ENCODE measurements around the gene FPR3. TPM values are rescaled to one million over a fixed set of nuclear protein-coding genes. Genes with fewer than 3 reads are reported as not detected.

Gene FPR3, protein sequence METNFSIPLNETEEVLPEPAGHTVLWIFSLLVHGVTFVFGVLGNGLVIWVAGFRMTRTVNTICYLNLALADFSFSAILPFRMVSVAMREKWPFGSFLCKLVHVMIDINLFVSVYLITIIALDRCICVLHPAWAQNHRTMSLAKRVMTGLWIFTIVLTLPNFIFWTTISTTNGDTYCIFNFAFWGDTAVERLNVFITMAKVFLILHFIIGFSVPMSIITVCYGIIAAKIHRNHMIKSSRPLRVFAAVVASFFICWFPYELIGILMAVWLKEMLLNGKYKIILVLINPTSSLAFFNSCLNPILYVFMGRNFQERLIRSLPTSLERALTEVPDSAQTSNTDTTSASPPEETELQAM
- total RNA-seq (not detected), total RNA-seq (0 to 15.5 (median 0.07) reads per million in 172 experiments)
- polyA plus RNA-seq (2013, experiment 1 of 2), result 2.1 TPM
- 0.86 TPM for polyA plus RNA-seq (2013, experiment 2 of 2)

DNA sequence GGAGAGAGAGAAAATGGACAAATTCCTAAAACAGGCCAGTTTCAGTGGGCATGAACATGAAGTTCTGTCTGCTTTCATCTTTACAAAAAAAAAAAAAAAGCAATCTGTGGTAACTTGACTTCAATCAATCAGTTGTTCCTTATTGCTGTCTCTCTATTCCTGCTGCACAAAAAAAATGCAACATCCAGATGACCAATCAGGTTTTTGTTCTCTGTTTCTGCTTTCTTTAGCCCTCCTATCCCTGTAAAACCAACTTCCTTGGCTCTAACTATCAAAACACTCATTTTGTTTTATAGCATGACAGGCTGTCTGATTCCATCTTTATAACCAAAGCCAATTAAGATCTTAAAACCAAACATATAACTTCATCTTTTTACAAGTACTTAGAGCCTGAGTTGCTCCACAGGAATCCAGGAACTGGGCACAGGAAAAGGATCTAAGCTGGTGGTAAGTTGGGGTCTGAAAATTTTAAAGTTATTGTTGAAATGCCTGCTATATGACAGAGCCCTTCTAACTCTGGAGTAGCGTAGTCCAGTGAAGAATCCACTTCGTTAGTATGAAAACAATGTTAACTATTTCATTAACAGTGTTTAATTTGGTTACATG, at the start of gene FPR3:
FPR3 (plus strand) TSS at position 273 of the 606 bp plus-strand sequence. CDS start 28,592 bp downstream, outside the sequence.
- ATAC-seq (ENCODE audit: poor library complexity), result no peak
- H3K27ac Mint-ChIP-seq, result no peak within 1 kb of the TSS
- H3K4me3 Mint-ChIP-seq, result no peak within 1 kb of the TSS
- H3K4me1 ChIP-seq (ENCODE audit: insufficient read depth, low read length), result no peaks in the 10 kb centered on the region
- no peak within 1 kb of the TSS for H3K27ac ChIP-seq (ENCODE audit: low read depth in 1 of 2, low read length in 2 of 2)
- no peaks in the 10 kb centered on the region for H3K4me1 Mint-ChIP-seq (ENCODE audit: low read depth)
- intact Hi-C loops (cut with DNase I, micrococcal nuclease), result no loop called here
- no peak within 1 kb of the TSS for H3K4me3 ChIP-seq (ENCODE audit: low read length)
- ChIA-PET CTCF (no interaction called here), POLR2A (no interaction called here)
- peaks cover 0 to 22% of the 10 kb centered on the region in 2 experiments for H3K9me3 ChIP-seq (ENCODE audit: control insufficient read depth in 1 of 2, insufficient read depth in 1 of 2, low read length in 2 of 2)
- H3K36me3 ChIP-seq (ENCODE audit: insufficient read depth, low read length), result no peaks in the 10 kb centered on the region
- TF ChIP-seq, protein P1, sequence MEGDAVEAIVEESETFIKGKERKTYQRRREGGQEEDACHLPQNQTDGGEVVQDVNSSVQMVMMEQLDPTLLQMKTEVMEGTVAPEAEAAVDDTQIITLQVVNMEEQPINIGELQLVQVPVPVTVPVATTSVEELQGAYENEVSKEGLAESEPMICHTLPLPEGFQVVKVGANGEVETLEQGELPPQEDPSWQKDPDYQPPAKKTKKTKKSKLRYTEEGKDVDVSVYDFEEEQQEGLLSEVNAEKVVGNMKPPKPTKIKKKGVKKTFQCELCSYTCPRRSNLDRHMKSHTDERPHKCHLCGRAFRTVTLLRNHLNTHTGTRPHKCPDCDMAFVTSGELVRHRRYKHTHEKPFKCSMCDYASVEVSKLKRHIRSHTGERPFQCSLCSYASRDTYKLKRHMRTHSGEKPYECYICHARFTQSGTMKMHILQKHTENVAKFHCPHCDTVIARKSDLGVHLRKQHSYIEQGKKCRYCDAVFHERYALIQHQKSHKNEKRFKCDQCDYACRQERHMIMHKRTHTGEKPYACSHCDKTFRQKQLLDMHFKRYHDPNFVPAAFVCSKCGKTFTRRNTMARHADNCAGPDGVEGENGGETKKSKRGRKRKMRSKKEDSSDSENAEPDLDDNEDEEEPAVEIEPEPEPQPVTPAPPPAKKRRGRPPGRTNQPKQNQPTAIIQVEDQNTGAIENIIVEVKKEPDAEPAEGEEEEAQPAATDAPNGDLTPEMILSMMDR (IDR thresholded peaks at IDR 0.05), result no peak
- no peaks in the 10 kb centered on the region for H3K36me3 Mint-ChIP-seq (ENCODE audit: low read depth)
- H3K9me3 Mint-ChIP-seq, result peaks cover 9% of the 10 kb centered on the region
- peaks cover 29% of the 10 kb centered on the region for H3K27me3 Mint-ChIP-seq
- no peak for DNase-seq
- H3K27me3 ChIP-seq (ENCODE audit: control insufficient read depth in 1 of 2, insufficient read depth in 2 of 2, low read length in 2 of 2), result no peaks in the 10 kb centered on the region

DNA sequence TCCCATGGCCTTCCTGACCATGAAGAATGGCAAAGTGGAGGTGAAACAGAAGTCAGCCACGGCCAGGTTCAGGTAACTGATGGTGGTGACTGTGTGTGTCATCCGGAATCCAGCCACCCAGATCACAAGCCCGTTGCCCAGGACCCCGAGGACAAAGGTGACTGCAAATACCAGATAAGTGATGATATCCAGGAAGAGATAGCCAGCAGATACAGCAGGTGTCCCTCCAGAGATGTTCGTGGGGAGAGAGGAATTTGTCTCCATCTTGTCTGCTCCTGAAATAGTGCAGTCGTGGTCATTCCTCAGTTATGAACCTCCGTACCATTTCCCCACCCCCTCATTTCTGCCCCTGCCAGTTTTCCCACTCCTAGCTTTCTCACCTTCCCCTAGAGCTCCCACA, 48.2 kb upstream of the FPR3 start:
- Mint-ChIP-seq H3K4me3 (no peak overlapping the region), H3K36me3 (ENCODE audit: low read depth) (no peaks in the 10 kb centered on the region), H3K27me3 (peaks cover 35% of the 10 kb centered on the region), H3K27ac (no peak overlapping the region), H3K4me1 (ENCODE audit: low read depth) (no peaks in the 10 kb centered on the region), H3K9me3 (no peaks in the 10 kb centered on the region)
- Histone ChIP-seq H3K4me1 (ENCODE audit: insufficient read depth, low read length) (no peaks in the 10 kb centered on the region), H3K4me3 (ENCODE audit: low read length) (no peak overlapping the region), H3K27ac (ENCODE audit: low read depth in 1 of 2, low read length in 2 of 2) (no peak overlapping the region), H3K27me3 (ENCODE audit: control insufficient read depth in 1 of 2, insufficient read depth in 2 of 2, low read length in 2 of 2) (no peaks in the 10 kb centered on the region), H3K9me3 (ENCODE audit: control insufficient read depth in 1 of 2, insufficient read depth in 1 of 2, low read length in 2 of 2) (peaks cover 0 to 6% of the 10 kb centered on the region in 2 experiments), H3K36me3 (ENCODE audit: insufficient read depth, low read length) (no peaks in the 10 kb centered on the region)
- POLR2A ChIA-PET, result no interaction called here
- TF ChIP-seq, protein P1 (IDR thresholded peaks at IDR 0.05), result no peak
- ATAC-seq (ENCODE audit: poor library complexity) (no peak), DNase-seq (no peak)
- CTCF ChIA-PET, result no interaction called here
- intact Hi-C loops (cut with DNase I, micrococcal nuclease), result no loop called here

DNA sequence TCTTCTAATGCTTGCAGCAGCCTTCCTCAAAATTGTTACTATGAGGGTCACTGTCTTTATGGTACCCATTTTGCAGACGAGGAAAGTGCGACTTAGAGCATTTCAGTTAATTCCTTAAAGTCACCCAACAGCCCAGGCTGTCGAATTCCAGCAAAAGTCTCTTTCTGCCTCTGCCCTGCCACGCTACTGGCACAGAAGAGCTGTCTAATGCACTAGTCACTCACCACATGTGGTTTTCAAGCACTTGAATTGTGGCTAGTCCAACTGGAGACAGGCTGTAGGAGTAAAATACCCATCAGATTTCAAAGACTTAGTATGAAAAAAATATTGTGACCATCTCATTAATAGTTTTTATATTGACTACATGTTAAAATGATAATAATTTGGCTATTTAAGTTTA, 45.0 kb upstream of the FPR3 start:
- Histone ChIP-seq H3K9me3 (ENCODE audit: control insufficient read depth in 1 of 2, insufficient read depth in 1 of 2, low read length in 2 of 2) (peaks cover 0 to 6% of the 10 kb centered on the region in 2 experiments), H3K36me3 (ENCODE audit: insufficient read depth, low read length) (no peaks in the 10 kb centered on the region), H3K27me3 (ENCODE audit: control insufficient read depth in 1 of 2, insufficient read depth in 2 of 2, low read length in 2 of 2) (no peaks in the 10 kb centered on the region), H3K27ac (ENCODE audit: low read depth in 1 of 2, low read length in 2 of 2) (no peak overlapping the region), H3K4me1 (ENCODE audit: insufficient read depth, low read length) (no peaks in the 10 kb centered on the region), H3K4me3 (ENCODE audit: low read length) (no peak overlapping the region)
- DNase-seq, result no peak
- ChIA-PET CTCF (no interaction called here), POLR2A (no interaction called here)
- ATAC-seq (ENCODE audit: poor library complexity), result no peak
- no peaks in the 10 kb centered on the region for H3K36me3 Mint-ChIP-seq (ENCODE audit: low read depth)
- TF ChIP-seq, protein P1 (IDR thresholded peaks at IDR 0.05), result no peak
- no peak overlapping the region for H3K27ac Mint-ChIP-seq
- no peaks in the 10 kb centered on the region for H3K4me1 Mint-ChIP-seq (ENCODE audit: low read depth)
- no peaks in the 10 kb centered on the region for H3K9me3 Mint-ChIP-seq
- intact Hi-C loops (cut with DNase I, micrococcal nuclease), result no loop called here
- no peak overlapping the region for H3K4me3 Mint-ChIP-seq
- H3K27me3 Mint-ChIP-seq, result peaks cover 27% of the 10 kb centered on the region

Data from CD4-positive, alpha-beta T cell (primary cell).